Fibroblast of the aortic adventitia (primary cell): ENCODE results near the gene NTRK2. TPM values are rescaled to one million over a fixed set of nuclear protein-coding genes. Genes with fewer than 3 reads are reported as not detected.

Experiments used
- DNase-seq: peaks from one replicate; pipeline ENCODE4 v3.0.0-alpha.2; 2010; ENCODE audit warnings: low read depth
- H3K4me3 ChIP-seq: 2 replicates; pipeline ENCODE4 v1.5.1; 2011; ENCODE audit warnings: low read depth, mild to moderate bottlenecking, control low read depth, low read length, moderate library complexity
- CTCF ChIP-seq: IDR thresholded peaks from 2 replicates; pipeline ENCODE4 v1.5.1; 2011; ENCODE audit warnings: mild to moderate bottlenecking, low read length, control low read depth, inconsistent platforms; ENCODE audit not compliant: insufficient read depth
- total RNA-seq: library from RNA; depleted of rRNA; stranded (reverse); fragments of >200 nt; gene quantifications from 2 replicates; pipeline ENCODE4 v1.2.3, GENCODE V29; 2012; ENCODE audit warnings: low replicate concordance

The NTRK2 gene
- total RNA-seq, 1 donor, result 3.3 TPM

GRCh38 chr9:84917366-84918070 lies 248.0 kb downstream of the NTRK2 start:
- TF ChIP-seq CTCF, result no peak
- H3K4me3 ChIP-seq, result no peak overlapping the region
- no peak for DNase-seq

GRCh38 chr9:84919440-84919839 lies 249.9 kb downstream of the NTRK2 start:
- no peak for TF ChIP-seq CTCF
- H3K4me3 ChIP-seq, result no peak overlapping the region
- DNase-seq, result no peak

- TF ChIP-seq CTCF, result no peak
- no peak for DNase-seq
- H3K4me3 ChIP-seq, result no peak overlapping the region
Observed at GRCh38 chr9:84921175-84921574, 251.6 kb downstream of the NTRK2 start.

GRCh38 chr9:84922051-84922450 lies 252.5 kb downstream of the NTRK2 start:
- DNase-seq, result no peak
- no peak overlapping the region for H3K4me3 ChIP-seq
- no peak for TF ChIP-seq CTCF

GRCh38 chr9:84924266-84924665 lies 254.7 kb downstream of the NTRK2 start:
- TF ChIP-seq CTCF, result no peak
- no peak overlapping the region for H3K4me3 ChIP-seq
- no peak for DNase-seq

- TF ChIP-seq CTCF, result no peak
- no peak overlapping the region for H3K4me3 ChIP-seq
- DNase-seq, result no peak
Observed at GRCh38 chr9:84925225-84925872, 255.8 kb downstream of the NTRK2 start.
